Endometrial microvascular endothelial cells (primary cell): ENCODE measurements around the gene CDK7. TPM values are rescaled to one million over a fixed set of nuclear protein-coding genes. Genes with fewer than 3 reads are reported as not detected.
"Not testable (repeated sequence)": the region's sequence is repeated elsewhere in the genome, so short reads cannot be mapped to it uniquely, and the experiment has no call there.

Source experiments
- in situ Hi-C: cut with HindIII; loops from 2 replicates; pipeline ENCODE4 v1.10.0; 2017; ENCODE audit warnings: low sequenced_read_pairs, low pct_unique_long_range_greater_than_20kb; ENCODE audit errors: inconsistent ontology term
- total RNA-seq: library from RNA; depleted of rRNA; stranded (reverse); fragments of >200 nt; gene quantifications from one replicate; pipeline ENCODE4 v1.2.3, GENCODE V29; 2015; ENCODE audit errors: inconsistent ontology term

The CDK7 gene
- total RNA-seq, result 71.1 TPM

GRCh38 chr5:69234457-69235268, at the start of gene CDK7:
Gene CDK7, plus strand, starts transcription at chr5:69234886. Its CDS starts 90 bp downstream, at chr5:69234976.
- in situ Hi-C loops, result no loop called here

GRCh38 chr5:69187342-69187741, 47.3 kb upstream of the CDK7 start:
- in situ Hi-C loops, result no loop called here

- in situ Hi-C loops, result no loop called here
These were observed 45.9 kb upstream of the CDK7 start for GRCh38 chr5:69188811-69189161.

- in situ Hi-C loops, result no loop called here
These were observed 45.3 kb upstream of the CDK7 start, which contains the start of gene CENPH for GRCh38 chr5:69189162-69190086. Gene CENPH, plus strand, starts transcription at chr5:69189583. Its CDS starts 52 bp downstream, at chr5:69189635.

GRCh38 chr5:69202497-69202896, 32.2 kb upstream of the CDK7 start:
- in situ Hi-C loops, result no loop called here

GRCh38 chr5:69206528-69207190, 28.0 kb upstream of the CDK7 start:
- in situ Hi-C loops, result no loop called here

- in situ Hi-C loops, result no loop called here
These were observed 25.1 kb upstream of the CDK7 start for GRCh38 chr5:69209602-69210001.

GRCh38 chr5:69211200-69211599, 23.5 kb upstream of the CDK7 start:
- in situ Hi-C loops, result no loop called here

- in situ Hi-C loops, result no loop called here
These were observed 22.7 kb upstream of the CDK7 start for GRCh38 chr5:69212022-69212421.

- in situ Hi-C loops, result no loop called here
These were observed 21.0 kb upstream of the CDK7 start for GRCh38 chr5:69213513-69214215.

GRCh38 chr5:69217151-69217511, 17.6 kb upstream of the CDK7 start:
- in situ Hi-C loops, result no loop called here

- in situ Hi-C loops, result no loop called here
These were observed 16.8 kb upstream of the CDK7 start for GRCh38 chr5:69217548-69218526.

GRCh38 chr5:69219939-69220338, 14.7 kb upstream of the CDK7 start:
- in situ Hi-C loops, result no loop called here

- in situ Hi-C loops, result not testable (repeated sequence)
These were observed 14.3 kb upstream of the CDK7 start for GRCh38 chr5:69220371-69220770.

GRCh38 chr5:69220833-69221232, 13.9 kb upstream of the CDK7 start:
- in situ Hi-C loops, result not testable (repeated sequence)

- in situ Hi-C loops, result no loop called here
These were observed 10.2 kb upstream of the CDK7 start for GRCh38 chr5:69224520-69224919.

- in situ Hi-C loops, result no loop called here
These were observed 8.8 kb upstream of the CDK7 start for GRCh38 chr5:69225860-69226259.

- in situ Hi-C loops, result no loop called here
These were observed 4.5 kb upstream of the CDK7 start for GRCh38 chr5:69230181-69230580.
